HAP-1 (cell line): ENCODE measurements around the gene RGPD8.
A peak's percentile ranks its signal among the peaks of the same experiment; 100 is the strongest.
"Not testable (repeated sequence)": the region's sequence is repeated elsewhere in the genome, so short reads cannot be mapped to it uniquely, and the experiment has no call there.

Experiments
- DNase-seq, 2 experiments: peaks; one replicate each; pipeline ENCODE4 v3.0.0-alpha.2; 2016 to 2020; ENCODE audit warnings: low spot score in 2 of 2
- H3K27me3 ChIP-seq: fragments of 250-450 bp; sonication (Bioruptor Pico); 2 replicates; pipeline ENCODE4 v1.5.1; 2020; ENCODE audit warnings: low read depth, mild to moderate bottlenecking, moderate library complexity
- H3K36me3 ChIP-seq: fragments of 250-450 bp; sonication (Bioruptor Pico); replicated peaks from 2 replicates; pipeline ENCODE4 v1.5.1; 2020; ENCODE audit warnings: mild to moderate bottlenecking
- H3K4me1 ChIP-seq: fragments of 250-450 bp; sonication (Bioruptor Pico); 2 replicates; pipeline ENCODE4 v1.5.1; 2020; ENCODE audit warnings: mild to moderate bottlenecking
- H3K4me3 ChIP-seq: fragments of 250-450 bp; sonication (Bioruptor Pico); 2 replicates; pipeline ENCODE4 v1.5.1; 2020; ENCODE audit warnings: mild to moderate bottlenecking, moderate library complexity
- H3K9me3 ChIP-seq: fragments of 250-450 bp; sonication (Bioruptor Pico); 2 replicates; pipeline ENCODE4 v1.5.1; 2020; ENCODE audit warnings: mild to moderate bottlenecking, moderate library complexity
- in situ Hi-C: fragments of 300-500 bp; cut with MboI; formaldehyde crosslinking; loops from 3 replicates; pipeline ENCODE4 v1.14.3; 2020; ENCODE audit warnings: low sequenced_read_pairs, inconsistent platforms, mixed read lengths

RGPD8 gene

DNA sequence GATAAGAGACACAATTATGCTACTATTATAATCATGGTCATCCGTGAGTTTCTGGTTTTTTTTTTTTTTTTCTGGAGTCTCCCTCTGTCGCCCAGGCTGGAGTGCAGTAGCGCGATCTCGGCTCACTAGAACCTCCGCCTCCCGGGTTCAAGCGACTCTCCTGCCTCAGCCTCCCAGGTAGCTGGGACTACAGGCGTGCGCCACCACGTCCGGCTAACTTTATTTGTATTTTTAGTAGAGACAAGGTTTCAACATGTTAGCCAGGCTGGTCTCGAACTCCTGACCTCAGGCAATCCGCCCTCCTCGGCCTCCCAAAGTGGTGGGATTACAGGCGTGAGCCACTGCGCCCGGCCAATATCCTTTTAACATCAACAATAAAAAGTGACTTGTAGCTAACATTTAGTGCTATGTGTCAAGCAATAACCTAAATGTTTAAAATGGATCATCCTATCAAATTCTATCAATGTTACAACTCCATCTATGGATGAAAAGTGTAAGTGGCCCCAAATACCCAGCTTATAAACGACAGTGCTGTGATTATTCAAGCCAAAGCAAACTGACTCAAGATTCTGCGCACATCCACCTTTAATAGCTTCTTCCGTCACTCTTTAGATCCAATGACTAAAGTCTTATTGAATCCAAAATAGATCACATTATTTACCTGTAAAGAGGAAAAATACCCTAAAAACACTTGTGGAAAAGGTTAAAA lies 1.7 kb downstream of the RGPD8 start:
- H3K27me3 ChIP-seq, H3K9me3 ChIP-seq, DNase-seq, H3K4me1 ChIP-seq, H3K36me3 ChIP-seq, in situ Hi-C loops: not testable (repeated sequence)
- peak overlapping the region; percentile 41 for H3K4me3 ChIP-seq

DNA sequence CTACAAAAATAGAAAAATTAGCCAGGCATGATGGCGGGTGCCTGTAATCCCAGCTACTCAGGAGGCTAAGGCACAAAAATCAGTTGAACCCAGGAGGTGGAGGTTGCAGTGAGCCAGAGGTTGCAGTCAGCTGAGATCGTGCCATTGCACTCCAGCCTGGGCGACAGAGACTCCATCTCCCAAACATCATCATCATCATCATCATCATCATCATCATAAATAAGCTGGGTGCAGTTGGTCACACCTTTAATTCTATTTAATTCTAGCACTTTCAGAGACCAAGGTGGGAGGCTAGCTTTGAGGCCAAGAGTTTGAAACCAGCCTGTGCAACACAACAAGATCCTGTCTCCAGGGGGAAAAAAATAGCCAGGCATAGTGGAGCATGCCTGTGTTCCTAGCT lies 8.9 kb downstream of the RGPD8 start:
- H3K4me3 ChIP-seq, in situ Hi-C loops, DNase-seq, H3K36me3 ChIP-seq, H3K27me3 ChIP-seq, H3K4me1 ChIP-seq, H3K9me3 ChIP-seq: not testable (repeated sequence)

- H3K4me3 ChIP-seq, H3K9me3 ChIP-seq, in situ Hi-C loops, H3K4me1 ChIP-seq, H3K27me3 ChIP-seq, H3K36me3 ChIP-seq, DNase-seq: not testable (repeated sequence)
Observed at GRCh38 chr2:112416860-112417259, 16.6 kb downstream of the RGPD8 start.

- H3K4me3 ChIP-seq, H3K4me1 ChIP-seq, DNase-seq, H3K36me3 ChIP-seq, H3K27me3 ChIP-seq, in situ Hi-C loops, H3K9me3 ChIP-seq: not testable (repeated sequence)
Observed at GRCh38 chr2:112360055-112360454, 73.4 kb downstream of the RGPD8 start.

DNA sequence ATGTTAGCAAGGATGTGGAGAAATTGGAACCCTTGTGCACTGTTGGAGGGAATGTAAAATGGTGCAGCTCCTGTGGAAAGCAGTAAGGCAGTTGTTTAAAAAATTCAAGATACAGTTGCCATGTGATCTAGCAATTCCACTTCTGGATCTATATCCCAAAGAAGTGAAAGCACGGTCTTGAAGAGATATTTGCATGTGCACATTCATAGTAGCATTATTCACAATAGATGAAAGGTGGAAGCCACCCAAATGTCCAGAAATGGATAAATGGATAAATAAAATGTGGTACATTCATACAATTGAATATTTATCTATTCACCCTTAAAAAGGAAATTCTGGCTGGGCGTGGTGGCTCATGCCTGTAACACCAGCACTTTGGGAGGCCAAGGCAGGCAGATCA lies 79.1 kb downstream of the RGPD8 start:
- H3K4me3 ChIP-seq, H3K9me3 ChIP-seq, in situ Hi-C loops, H3K4me1 ChIP-seq, DNase-seq, H3K36me3 ChIP-seq, H3K27me3 ChIP-seq: not testable (repeated sequence)

DNA sequence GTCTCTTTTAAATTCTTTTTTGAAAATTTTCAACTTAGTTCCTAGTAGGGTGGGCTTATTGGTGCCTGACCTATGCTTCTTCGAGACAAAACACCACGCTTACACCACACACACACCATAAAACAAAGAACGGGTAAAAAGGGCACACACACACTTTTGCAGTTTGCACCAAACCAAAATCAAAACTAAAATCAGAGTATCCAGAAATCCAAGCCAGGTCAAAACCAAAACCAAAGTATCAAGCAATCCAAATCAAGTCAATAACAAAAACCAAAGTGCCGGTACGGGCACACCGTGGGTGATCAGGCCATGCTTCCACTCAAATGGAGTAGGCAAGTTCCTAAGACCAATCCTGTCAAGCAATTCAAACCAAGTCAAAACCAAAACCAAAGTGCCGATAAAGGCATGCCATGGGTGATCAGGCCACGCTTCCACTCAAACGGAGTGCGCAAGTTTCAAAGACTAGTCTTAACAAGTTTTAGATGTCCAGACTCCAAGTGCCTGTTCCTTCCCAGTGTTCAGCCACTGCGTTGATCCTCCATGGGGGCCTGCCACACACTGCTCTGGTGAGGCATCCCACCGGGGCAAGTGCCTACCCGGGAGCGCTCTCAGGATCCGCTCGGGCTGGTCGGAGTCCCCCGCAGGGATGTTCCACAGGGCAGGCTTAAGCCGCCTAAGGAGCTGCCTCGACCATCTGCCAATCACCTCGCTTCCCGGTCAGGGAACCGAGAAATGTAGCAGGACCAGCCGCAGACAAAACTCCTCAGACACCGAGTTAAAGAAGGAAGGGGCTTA lies 80.4 kb downstream of the RGPD8 start:
- H3K27me3 ChIP-seq, in situ Hi-C loops, H3K4me1 ChIP-seq, H3K36me3 ChIP-seq, H3K9me3 ChIP-seq, DNase-seq, H3K4me3 ChIP-seq: not testable (repeated sequence)

DNA sequence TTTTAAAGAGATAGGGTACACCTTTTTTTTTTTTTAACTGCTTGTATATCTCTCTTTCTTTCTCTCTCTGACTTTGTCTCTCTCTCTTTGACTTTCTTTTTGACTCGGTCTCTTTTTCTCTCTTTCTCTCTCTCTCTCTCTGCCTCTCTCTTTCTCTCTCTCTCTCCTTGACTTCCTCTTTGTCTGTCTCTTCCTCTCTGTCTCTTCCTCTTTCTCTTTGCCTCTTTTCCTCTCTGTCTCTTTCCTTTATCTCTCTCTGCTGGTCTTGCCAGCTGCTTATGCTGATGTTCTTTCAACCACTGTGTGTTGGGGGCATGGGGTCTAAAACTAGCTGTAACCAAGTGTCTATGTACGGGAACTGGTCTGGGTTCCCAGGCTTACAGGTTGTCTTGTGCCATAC lies 81.2 kb downstream of the RGPD8 start:
- H3K4me3 ChIP-seq, H3K36me3 ChIP-seq, H3K4me1 ChIP-seq, H3K9me3 ChIP-seq, H3K27me3 ChIP-seq, in situ Hi-C loops, DNase-seq: not testable (repeated sequence)

DNA sequence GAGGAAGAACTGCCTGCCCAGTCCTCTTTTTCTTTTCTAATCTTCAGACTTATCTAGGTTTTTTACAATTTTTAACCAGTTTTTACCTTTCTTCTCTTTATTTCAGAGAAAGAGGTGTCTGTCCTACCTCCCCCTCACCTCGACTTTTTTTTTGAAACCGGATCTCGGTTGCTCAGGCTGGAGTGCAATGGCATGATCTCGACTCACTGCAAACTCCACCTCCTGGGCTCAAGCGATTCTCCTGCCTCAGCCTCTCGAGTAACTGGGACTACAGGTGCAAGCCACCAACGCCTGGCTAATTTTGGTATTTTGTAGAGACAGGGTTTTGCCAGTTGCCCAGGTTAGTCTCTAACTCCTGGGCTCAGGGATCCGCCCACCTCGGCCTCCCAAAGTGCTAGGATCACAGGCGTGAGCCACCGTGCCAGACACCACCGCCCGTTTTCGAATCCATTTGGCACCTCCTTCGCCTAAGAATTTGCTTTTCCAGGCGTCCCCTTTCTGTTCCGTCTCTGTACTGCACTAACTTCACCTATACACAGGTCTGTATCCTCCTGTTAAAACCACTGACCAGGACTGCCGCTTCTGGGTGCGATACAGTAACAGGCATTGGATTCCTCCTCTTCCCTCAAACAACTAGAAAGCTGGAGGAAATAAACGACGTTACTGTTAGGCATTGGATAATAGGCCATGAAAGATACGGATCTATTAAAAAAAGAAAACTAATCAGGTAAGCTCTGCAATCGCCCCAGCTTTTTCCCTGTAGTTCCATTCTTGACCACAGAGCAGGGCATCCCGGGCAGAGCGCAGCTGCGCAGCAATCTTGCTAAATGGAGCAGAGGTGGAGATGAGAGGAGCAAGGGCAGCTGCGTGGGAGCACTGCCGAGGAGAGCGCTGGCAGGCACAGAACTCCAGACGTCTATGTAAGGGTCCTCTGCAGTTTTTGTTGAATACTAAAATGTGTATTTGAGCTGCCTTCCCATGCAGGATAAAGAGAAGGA lies 88.1 kb downstream of the RGPD8 start:
- in situ Hi-C loops: no loop called here
- no peak for DNase-seq
- H3K27me3 ChIP-seq: no peaks in the 10 kb centered on the region
- H3K4me3 ChIP-seq: no peak overlapping the region
- H3K36me3 ChIP-seq: no peaks in the 10 kb centered on the region
- no peaks in the 10 kb centered on the region for H3K9me3 ChIP-seq
- no peaks in the 10 kb centered on the region for H3K4me1 ChIP-seq

- DNase-seq: no peak
- in situ Hi-C loops: no loop called here
- H3K27me3 ChIP-seq: no peaks in the 10 kb centered on the region
- no peaks in the 10 kb centered on the region for H3K36me3 ChIP-seq
- H3K9me3 ChIP-seq: no peaks in the 10 kb centered on the region
- no peak overlapping the region for H3K4me3 ChIP-seq
- no peaks in the 10 kb centered on the region for H3K4me1 ChIP-seq
Observed at GRCh38 chr2:112343827-112344585, 89.4 kb downstream of the RGPD8 start.

DNA sequence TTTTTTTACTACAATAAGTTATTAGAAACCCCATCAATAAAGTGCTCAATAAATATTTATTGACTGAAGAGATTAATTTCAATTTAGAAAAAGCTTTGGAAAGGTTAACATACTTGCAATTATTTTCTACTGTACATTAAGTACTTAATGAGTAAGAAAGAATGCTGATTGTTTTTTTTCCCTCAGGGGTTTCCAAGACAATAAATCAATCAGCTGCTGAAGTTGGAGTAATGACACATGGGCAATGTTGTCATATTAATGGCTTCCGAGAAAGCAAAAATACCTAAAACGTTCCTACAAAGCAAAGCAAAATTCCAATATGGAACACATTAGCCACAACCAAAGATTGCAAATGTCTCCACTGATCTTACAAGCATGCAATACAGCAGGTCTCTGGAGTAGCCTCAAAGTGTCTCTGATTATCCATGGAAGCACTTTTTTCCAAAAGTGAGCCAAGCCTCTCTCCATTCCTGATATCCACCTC lies 91.3 kb downstream of the RGPD8 start:
- Histone ChIP-seq H3K4me1 (no peaks in the 10 kb centered on the region), H3K36me3 (no peaks in the 10 kb centered on the region), H3K9me3 (no peaks in the 10 kb centered on the region), H3K4me3 (no peak overlapping the region), H3K27me3 (no peaks in the 10 kb centered on the region)
- in situ Hi-C loops: no loop called here
- no peak for DNase-seq

GRCh38 chr2:112340475-112341267 lies 92.8 kb downstream of the RGPD8 start:
- DNase-seq: no peak
- Histone ChIP-seq H3K36me3 (no peaks in the 10 kb centered on the region), H3K9me3 (no peaks in the 10 kb centered on the region), H3K27me3 (no peaks in the 10 kb centered on the region), H3K4me1 (no peaks in the 10 kb centered on the region), H3K4me3 (no peak overlapping the region)
- in situ Hi-C loops: no loop called here

- Histone ChIP-seq H3K9me3 (no peaks in the 10 kb centered on the region), H3K36me3 (no peaks in the 10 kb centered on the region), H3K4me1 (no peaks in the 10 kb centered on the region), H3K27me3 (no peaks in the 10 kb centered on the region), H3K4me3 (no peak overlapping the region)
- DNase-seq: no peak
- in situ Hi-C loops: no loop called here
Observed at GRCh38 chr2:112339986-112340385, 93.5 kb downstream of the RGPD8 start.
